T-cell (primary cell): ENCODE results near the gene HGD. TPM values are rescaled to one million over a fixed set of nuclear protein-coding genes. Genes with fewer than 3 reads are reported as not detected.
"Not testable (repeated sequence)": the region's sequence is repeated elsewhere in the genome, so short reads cannot be mapped to it uniquely, and the experiment has no call there.

ENCODE experiments used
- ATAC-seq, 4 experiments: fragments of 200-7000 bp in 3 of 4; fragments of 150-1000 bp in 1 of 4; cut with Tn5 transposase; replicated peaks in 1 of 4; 1 replicate in 3 of 4; 2 replicates in 1 of 4; pipeline ENCODE4 v1.10.0; 2021; ENCODE audit warnings: moderate library complexity in 3 of 4, mild to moderate bottlenecking in 2 of 4, moderate number of reproducible peaks in 1 of 4
- CTCF ChIA-PET, 2 donors: fragments of 300-600 bp; sonication (Branson Sonifier 250); formaldehyde crosslinking; loops; one replicate each; lab custom pipeline; 2022; ENCODE audit warnings: antibody characterized with exemption in 2 of 2; lab: Charles Lee
- POLR2A ChIA-PET, 2 donors: fragments of 300-600 bp; sonication (Branson Sonifier 250); formaldehyde crosslinking; loops; one replicate each; lab custom pipeline; 2022; ENCODE audit warnings: antibody characterized with exemption in 2 of 2; lab: Charles Lee
- DNase-seq, 35 experiments: peaks; one replicate each; pipeline versions ENCODE4 v3.0.0 to v3.0.0-alpha.2; 2013 to 2023
- H3K27ac ChIP-seq: one replicate; pipeline ENCODE4 v1.5.1; 2013; ENCODE audit warnings: low read length
- H3K27me3 ChIP-seq, 2 experiments: replicated peaks in 1 of 2; 1 replicate in 1 of 2; 2 replicates in 1 of 2; pipeline versions ENCODE4 v1.6.1 to v1.7.0; 2013; ENCODE audit warnings: low read length in 1 of 2, mixed read lengths in 1 of 2; ENCODE audit not compliant: control insufficient read depth in 2 of 2, insufficient read depth in 2 of 2; ENCODE audit errors: extremely low read depth in 1 of 2
- H3K36me3 ChIP-seq, 2 donors: 1 replicate in 1 of 2; 2 replicates in 1 of 2; pipeline versions ENCODE4 v1.6.1 to v1.7.0; 2013; ENCODE audit warnings: low read length in 1 of 2; ENCODE audit not compliant: control insufficient read depth in 2 of 2, insufficient read depth in 1 of 2; ENCODE audit errors: extremely low read depth in 1 of 2
- H3K4me1 ChIP-seq, 2 experiments: 1 replicate in 1 of 2; 2 replicates in 1 of 2; pipeline versions ENCODE4 v1.6.1 to v1.7.0; 2013; ENCODE audit warnings: low read length in 2 of 2, mixed read lengths in 1 of 2; ENCODE audit not compliant: insufficient read depth in 2 of 2, control insufficient read depth in 1 of 2; ENCODE audit errors: extremely low read depth in 1 of 2
- H3K4me3 ChIP-seq, 2 donors: 1 replicate in 1 of 2; 2 replicates in 1 of 2; pipeline versions ENCODE4 v1.5.1 to v1.7.0; 2013; ENCODE audit warnings: mild to moderate bottlenecking in 2 of 2, low read length in 1 of 2, moderate library complexity in 1 of 2; ENCODE audit not compliant: control insufficient read depth in 1 of 2; ENCODE audit errors: extremely low read depth in 1 of 2
- H3K9me3 ChIP-seq: 2 replicates; pipeline ENCODE4 v1.7.0; 2013
- H3K27ac Mint-ChIP-seq, 2 donors: one replicate each; pipeline ENCODE4 v1.8.0; 2020 to 2021; ENCODE audit warnings: mild to moderate bottlenecking in 2 of 2, mixed read lengths in 2 of 2
- H3K27me3 Mint-ChIP-seq, 2 donors: one replicate each; pipeline ENCODE4 v1.8.0; 2021 to 2022; ENCODE audit warnings: mixed read lengths in 2 of 2
- H3K36me3 Mint-ChIP-seq: one replicate; pipeline ENCODE4 v1.8.0; 2021; ENCODE audit warnings: mixed read lengths
- H3K4me1 Mint-ChIP-seq, 3 donors: one replicate each; pipeline ENCODE4 v1.8.0; 2020 to 2022; ENCODE audit warnings: mixed read lengths in 3 of 3, mild to moderate bottlenecking in 1 of 3
- H3K4me3 Mint-ChIP-seq, 3 donors: one replicate each; pipeline ENCODE4 v1.8.0; 2020 to 2022; ENCODE audit warnings: mild to moderate bottlenecking in 3 of 3, mixed read lengths in 3 of 3, moderate library complexity in 3 of 3
- H3K9me3 Mint-ChIP-seq, 3 donors: one replicate each; pipeline ENCODE4 v1.8.0; 2020 to 2022; ENCODE audit warnings: mixed read lengths in 3 of 3
- WGBS: methylation state at CpG from one replicate; pipeline ENCODE4 v1.1.5; 2013; ENCODE audit warnings: missing lambda C conversion rate; ENCODE audit not compliant: insufficient coverage; 5-methylcytosine and 5-hydroxymethylcytosine counted together
- total RNA-seq, 35 experiments: library from RNA in 6 of 35; stranded (reverse) in 6 of 35; fragments of 120-200 nt in 1 of 35; gene quantifications; one replicate each; pipeline versions ENCODE4 v1.2.1 to v1.2.4 and lab custom pipeline; 2013 to 2026

HGD gene
- total RNA-seq, 5 donors from 2014 or later (not counting 1 experiment from before 2014, with no cell fraction given), result 1.5 to 4.1 (median 2.6) TPM

DNA sequence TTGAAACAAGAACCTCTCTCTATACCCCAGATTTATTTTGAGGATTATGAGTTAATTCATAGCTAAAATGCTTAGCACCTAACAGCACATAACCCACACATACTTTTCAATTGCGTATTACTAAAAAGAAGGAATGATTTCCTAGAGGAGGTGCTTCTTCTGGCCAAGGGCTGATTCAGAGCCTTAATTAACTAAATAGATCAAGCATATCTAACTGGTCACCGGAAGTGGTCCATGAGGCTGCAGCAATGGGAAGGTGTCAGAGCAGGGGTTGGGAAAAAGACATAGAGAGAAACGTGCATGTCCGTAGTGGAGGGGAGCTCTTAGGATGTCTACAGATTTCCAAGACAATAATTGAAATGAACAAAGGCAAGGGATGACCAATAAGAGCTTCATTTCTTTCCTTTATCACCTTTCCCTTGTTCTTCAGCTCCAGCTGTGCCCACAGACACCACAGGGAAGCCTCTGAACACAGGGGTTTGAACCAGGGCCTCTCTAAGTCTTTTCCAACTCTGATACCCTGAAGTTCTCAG is 467 bp downstream of the HGD start:
- Mint-ChIP-seq H3K36me3 (peaks cover 11% of the 10 kb centered on the region), H3K27me3 (no peaks in the 10 kb centered on the region), H3K4me1 (peaks cover 4 to 6% (median 5%) of the 10 kb centered on the region in 3 donors), H3K4me3 (no peak overlapping the region), H3K27ac (no peak overlapping the region), H3K9me3 (peaks cover 0 to 9% (median 2%) of the 10 kb centered on the region in 3 donors)
- CTCF ChIA-PET, result no interaction called here
- H3K36me3 ChIP-seq, result no peaks in the 10 kb centered on the region
- H3K27me3 ChIP-seq, result no peaks in the 10 kb centered on the region
- H3K27ac ChIP-seq, result no peak overlapping the region
- WGBS, result no CpG with 5 or more reads among the region's 4 CpGs
- H3K9me3 ChIP-seq, result no peaks in the 10 kb centered on the region
- H3K4me1 ChIP-seq, result no peaks in the 10 kb centered on the region
- H3K4me3 ChIP-seq, result no peak overlapping the region
- no peak for DNase-seq
- no peak for ATAC-seq
- POLR2A ChIA-PET, result no interaction called here

DNA sequence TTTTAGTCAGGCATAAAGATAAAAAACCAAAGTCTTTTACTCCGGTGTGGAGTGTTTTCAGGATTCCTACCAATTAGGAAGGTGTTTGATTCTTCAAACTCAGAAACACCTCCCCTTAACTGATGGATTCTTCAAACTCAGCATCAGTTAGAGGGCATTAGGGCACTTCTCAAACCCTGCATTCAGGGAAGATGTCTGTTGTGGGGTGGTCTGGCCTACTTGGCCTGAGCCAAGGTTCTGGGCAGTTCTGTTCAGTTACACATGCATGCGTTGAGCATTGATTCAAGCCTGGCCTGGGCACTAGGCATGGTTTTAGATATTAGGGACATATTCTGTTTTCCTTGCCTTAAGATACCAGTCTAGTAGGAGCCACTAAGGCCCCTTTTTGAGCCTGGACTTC is 1.0 kb downstream of the HGD start:
- ATAC-seq, result no peak
- H3K27ac Mint-ChIP-seq, result no peak overlapping the region
- peaks cover 0 to 9% (median 2%) of the 10 kb centered on the region in 3 donors for H3K9me3 Mint-ChIP-seq
- DNase-seq, result no peak
- H3K36me3 Mint-ChIP-seq, result peaks cover 9% of the 10 kb centered on the region
- H3K36me3 ChIP-seq, result no peaks in the 10 kb centered on the region
- H3K4me3 ChIP-seq, result no peak overlapping the region
- peaks cover 4 to 6% (median 5%) of the 10 kb centered on the region in 3 donors for H3K4me1 Mint-ChIP-seq
- 83% methylated on average over 1 of the region's 2 CpGs for WGBS
- no peak overlapping the region for H3K4me3 Mint-ChIP-seq
- H3K27me3 ChIP-seq, result no peaks in the 10 kb centered on the region
- no peak overlapping the region for H3K27ac ChIP-seq
- POLR2A ChIA-PET, result no interaction called here
- H3K9me3 ChIP-seq, result no peaks in the 10 kb centered on the region
- H3K27me3 Mint-ChIP-seq, result no peaks in the 10 kb centered on the region
- H3K4me1 ChIP-seq, result no peaks in the 10 kb centered on the region
- CTCF ChIA-PET, result no interaction called here

DNA sequence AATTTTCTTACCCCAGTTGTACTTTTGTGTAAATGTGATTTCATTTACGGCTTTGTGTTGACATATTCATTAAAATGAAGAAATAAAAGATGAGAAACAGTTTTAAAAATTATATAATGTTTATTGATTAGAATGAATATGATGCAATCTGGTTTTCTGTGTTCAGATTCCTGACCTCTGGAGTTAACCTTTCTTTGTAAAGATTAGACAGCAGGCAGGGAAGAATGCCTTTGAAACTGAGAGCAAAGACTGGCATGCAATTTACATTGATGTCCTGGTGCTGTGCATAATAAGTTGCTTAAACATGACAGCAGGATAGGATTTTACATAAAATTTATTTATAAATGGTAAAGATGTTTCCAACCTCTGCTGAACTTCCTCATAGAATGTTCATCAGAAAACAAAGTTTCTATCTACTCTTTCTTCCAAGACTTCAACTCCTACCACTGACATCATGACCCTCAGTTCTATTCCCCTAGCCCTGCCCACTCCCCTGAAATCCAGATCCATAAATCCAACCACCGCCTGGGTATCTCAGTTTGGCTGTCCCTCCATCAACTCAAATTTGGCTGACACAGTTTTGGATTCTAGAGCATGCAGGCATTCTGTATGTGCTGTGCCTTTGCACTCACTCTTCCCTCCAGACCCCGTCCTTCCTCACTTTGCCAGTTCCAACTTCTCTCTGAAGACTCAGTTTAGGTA is 1.7 kb downstream of the HGD start:
- Mint-ChIP-seq H3K4me3 (no peak overlapping the region), H3K4me1 (peaks cover 4 to 6% (median 5%) of the 10 kb centered on the region in 3 donors), H3K27me3 (no peaks in the 10 kb centered on the region), H3K27ac (no peak overlapping the region), H3K9me3 (peaks cover 0 to 9% (median 2%) of the 10 kb centered on the region in 3 donors), H3K36me3 (peaks cover 9% of the 10 kb centered on the region)
- no peaks in the 10 kb centered on the region for H3K9me3 ChIP-seq
- DNase-seq (no peak), ATAC-seq (no peak)
- H3K36me3 ChIP-seq, result no peaks in the 10 kb centered on the region
- POLR2A ChIA-PET, result interaction anchor here in 1 of 2 donors (0.6 kb wide), 1 partner anchor 1647 kb away, joined by 3 read pairs; no protein-coding TSS in a partner anchor
- CTCF ChIA-PET, result no interaction called here
- no peak overlapping the region for H3K4me3 ChIP-seq
- no peaks in the 10 kb centered on the region for H3K4me1 ChIP-seq
- no peaks in the 10 kb centered on the region for H3K27me3 ChIP-seq
- no peak overlapping the region for H3K27ac ChIP-seq
- 86% methylated on average over 1 of the region's 3 CpGs for WGBS

DNA sequence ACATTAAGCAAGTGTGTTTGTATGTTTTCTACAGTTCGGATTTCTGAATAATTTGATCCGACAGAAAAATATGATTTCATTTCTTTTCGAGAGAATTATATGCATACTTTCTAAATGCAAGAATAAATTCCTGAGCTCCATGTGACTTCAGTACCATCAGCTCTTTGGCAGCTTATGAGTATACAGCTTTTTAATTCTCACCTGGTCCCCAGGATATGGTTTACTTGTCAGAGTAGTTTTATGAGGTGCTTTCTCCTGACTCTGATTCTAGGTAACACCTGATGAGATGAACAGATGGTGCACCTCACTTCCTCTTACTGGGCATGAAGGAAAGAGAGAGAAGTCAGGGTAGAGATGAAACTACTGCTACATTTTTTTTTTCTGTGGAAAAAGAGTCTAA is 3.1 kb downstream of the HGD start:
- ATAC-seq, result no peak
- no peak for DNase-seq
- Mint-ChIP-seq H3K27me3 (no peaks in the 10 kb centered on the region), H3K27ac (no peak overlapping the region), H3K9me3 (peaks cover 0 to 9% (median 2%) of the 10 kb centered on the region in 3 donors), H3K36me3 (peaks cover 6% of the 10 kb centered on the region), H3K4me1 (peaks cover 4 to 6% (median 5%) of the 10 kb centered on the region in 3 donors), H3K4me3 (no peak overlapping the region)
- no peaks in the 10 kb centered on the region for H3K27me3 ChIP-seq
- ChIA-PET CTCF (interaction anchor here in 1 of 2 donors (0.6 kb wide), 1 partner anchor 121 kb away, joined by 3 read pairs; no protein-coding TSS in a partner anchor), POLR2A (interaction anchor here in 1 of 2 donors (1.1 kb wide), 1 partner anchor 81 kb away, joined by 3 read pairs; no protein-coding TSS in a partner anchor)
- H3K4me3 ChIP-seq, result no peak overlapping the region
- H3K36me3 ChIP-seq, result no peaks in the 10 kb centered on the region
- WGBS, result no CpG with 5 or more reads among the region's 3 CpGs
- no peaks in the 10 kb centered on the region for H3K4me1 ChIP-seq
- no peak overlapping the region for H3K27ac ChIP-seq
- no peaks in the 10 kb centered on the region for H3K9me3 ChIP-seq

DNA sequence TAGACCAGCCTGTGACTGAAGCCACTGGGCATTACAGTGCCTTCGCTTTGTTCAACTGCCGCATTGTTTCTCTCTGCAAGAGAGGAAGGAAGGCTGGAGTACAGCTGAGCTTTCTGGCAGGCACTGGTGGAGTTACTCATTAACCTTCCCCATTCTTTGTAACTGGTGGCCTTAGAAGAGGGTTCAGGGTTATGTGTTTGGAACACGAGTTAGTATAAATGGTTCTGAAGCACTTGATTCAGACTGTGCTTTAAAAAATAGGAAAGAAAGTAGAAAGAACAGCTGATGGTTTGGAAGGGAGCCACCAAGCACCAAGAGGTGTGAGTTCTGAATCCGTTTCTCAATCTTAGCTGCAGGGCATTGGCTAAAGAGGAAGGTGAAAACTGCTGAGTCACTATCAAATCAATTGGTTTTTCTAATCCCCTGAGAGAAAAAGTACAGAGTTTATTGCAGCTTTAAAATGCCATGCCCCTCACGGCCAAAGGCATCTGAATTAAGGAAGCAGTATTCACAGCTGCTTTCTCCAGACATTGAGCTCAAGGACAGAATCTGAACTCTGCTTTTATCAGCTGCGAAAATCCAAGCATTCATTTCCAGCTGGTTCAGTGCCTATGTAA is 3.6 kb downstream of the HGD start:
- Histone ChIP-seq H3K27ac (no peak overlapping the region), H3K9me3 (no peaks in the 10 kb centered on the region), H3K36me3 (no peaks in the 10 kb centered on the region), H3K27me3 (no peaks in the 10 kb centered on the region), H3K4me1 (no peaks in the 10 kb centered on the region), H3K4me3 (no peak overlapping the region)
- Mint-ChIP-seq H3K27me3 (no peaks in the 10 kb centered on the region), H3K36me3 (peaks cover 6% of the 10 kb centered on the region), H3K4me1 (peaks cover 4 to 6% (median 5%) of the 10 kb centered on the region in 3 donors), H3K27ac (no peak overlapping the region), H3K9me3 (peaks cover 0 to 9% (median 2%) of the 10 kb centered on the region in 3 donors), H3K4me3 (no peak overlapping the region)
- DNase-seq, result no peak
- ATAC-seq, result no peak
- WGBS, result 4% methylated on average over 3 of the region's 6 CpGs
- ChIA-PET CTCF (interaction anchor here in 1 of 2 donors (0.6 kb wide), 1 partner anchor 121 kb away, joined by 3 read pairs; no protein-coding TSS in a partner anchor), POLR2A (interaction anchor here in 1 of 2 donors (1.1 kb wide), 1 partner anchor 80 kb away, joined by 3 read pairs; no protein-coding TSS in a partner anchor)

DNA sequence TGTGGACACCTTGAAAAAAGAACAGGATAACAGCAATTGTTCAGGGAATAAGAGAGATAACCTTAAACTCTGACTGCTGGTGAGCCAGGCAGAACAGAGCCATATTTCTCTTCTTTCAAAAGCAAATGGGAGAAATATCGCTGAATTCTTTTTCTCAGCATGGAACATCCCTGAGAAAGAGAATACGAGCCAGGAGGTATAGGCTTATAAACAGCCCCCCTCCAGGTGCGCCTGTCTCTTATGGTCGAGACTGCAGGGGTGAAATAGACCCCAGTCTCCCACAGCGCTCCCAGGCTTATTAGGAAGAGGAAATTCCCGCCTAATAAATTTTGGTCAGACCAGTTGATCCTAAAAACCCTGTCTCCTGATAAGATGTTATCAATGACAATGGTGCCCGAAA is 4.8 kb downstream of the HGD start:
- CTCF ChIA-PET, H3K27ac ChIP-seq, ATAC-seq, H3K27ac Mint-ChIP-seq, H3K36me3 ChIP-seq, POLR2A ChIA-PET, H3K27me3 Mint-ChIP-seq, H3K4me3 ChIP-seq, H3K4me3 Mint-ChIP-seq, H3K27me3 ChIP-seq, H3K9me3 Mint-ChIP-seq, H3K36me3 Mint-ChIP-seq, H3K9me3 ChIP-seq, DNase-seq, H3K4me1 Mint-ChIP-seq, H3K4me1 ChIP-seq: not testable (repeated sequence)
- no CpG with 5 or more reads among the region's 7 CpGs for WGBS
